HEK293 (cell line): ENCODE data around the gene SH3BGR.

Source experiments
- CTCF ChIA-PET: fragments of 350-600 bp; formaldehyde crosslinking; extraction: SDS; loops from one replicate; lab custom pipeline; 2021; ENCODE audit warnings: antibody characterized with exemption; lab: Yijun Ruan, JAX
- POLR2A ChIA-PET: fragments of 300-600 bp; formaldehyde crosslinking; extraction: SDS; loops from one replicate; lab custom pipeline; 2020; ENCODE audit warnings: antibody characterized with exemption, inconsistent platforms; lab: Yijun Ruan, JAX
- H3K27ac ChIP-seq: fragments of 200-500 bp; sonication (Bioruptor generic); 2 replicates; pipeline ENCODE4 v1.5.1; 2014; ENCODE audit warnings: low read depth, low read length, control low read depth, inconsistent platforms; ENCODE audit errors: extremely low read depth
- H3K36me3 ChIP-seq, 2 experiments: fragments of 200-500 bp in 1 of 2; sonication (Bioruptor generic) in 1 of 2; 1 replicate in 1 of 2; 2 replicates in 1 of 2; pipeline ENCODE4 v1.5.1; 2014 to 2017; ENCODE audit warnings: inconsistent platforms in 2 of 2, low read length in 2 of 2; ENCODE audit not compliant: control insufficient read depth in 2 of 2, insufficient read depth in 1 of 2
- H3K4me1 ChIP-seq: fragments of 200-500 bp; sonication (Bioruptor generic); 2 replicates; pipeline ENCODE4 v1.5.1; 2014; ENCODE audit warnings: mild to moderate bottlenecking, low read length, inconsistent platforms; ENCODE audit not compliant: control insufficient read depth, insufficient read depth
- H3K4me3 ChIP-seq: 2 replicates; pipeline ENCODE4 v1.5.1; 2011; ENCODE audit warnings: low read depth, mild to moderate bottlenecking, control low read depth, low read length, moderate library complexity
- H3K9me3 ChIP-seq: fragments of 200-500 bp; sonication (Bioruptor generic); 2 replicates; pipeline ENCODE4 v1.5.1; 2014; ENCODE audit warnings: low read depth, low read length, inconsistent platforms; ENCODE audit not compliant: control insufficient read depth, insufficient read depth
- HOXA7 ChIP-seq: sonication (generic); formaldehyde crosslinking; IDR thresholded peaks from 2 replicates; pipeline ENCODE4 v1.8.1; 2022; ENCODE audit warnings: missing genetic modification reagents, borderline replicate concordance
- ZBTB20 ChIP-seq: fragments of 450-650 bp; formaldehyde crosslinking; IDR thresholded peaks from 2 replicates; pipeline ENCODE4 v1.5.1; 2016; ENCODE audit warnings: missing biosample characterization, missing genetic modification characterization
- ZBTB21 ChIP-seq: fragments of 450-650 bp; formaldehyde crosslinking; IDR thresholded peaks from 2 replicates; pipeline ENCODE4 v1.5.1; 2017; ENCODE audit warnings: missing biosample characterization, missing genetic modification characterization
- ZBTB8A ChIP-seq: fragments of 450-650 bp; formaldehyde crosslinking; IDR thresholded peaks from 2 replicates; pipeline ENCODE4 v1.5.1; 2016; ENCODE audit warnings: missing biosample characterization, missing genetic modification characterization
- ZNF157 ChIP-seq: fragments of 450-650 bp; formaldehyde crosslinking; IDR thresholded peaks from 2 replicates; pipeline ENCODE4 v1.5.1; 2016; ENCODE audit warnings: missing biosample characterization, missing genetic modification characterization
- ZNF23 ChIP-seq: fragments of 450-650 bp; formaldehyde crosslinking; IDR thresholded peaks from 2 replicates; pipeline ENCODE4 v1.5.1; 2016; ENCODE audit warnings: missing biosample characterization, missing genetic modification characterization, borderline replicate concordance
- ZNF248 ChIP-seq: fragments of 450-650 bp; formaldehyde crosslinking; IDR thresholded peaks from 2 replicates; pipeline ENCODE4 v1.5.1; 2017; ENCODE audit warnings: missing biosample characterization, missing genetic modification characterization
- ZNF274 ChIP-seq, 2 experiments: fragments of 200-500 bp in 1 of 2; fragments of 450-650 bp in 1 of 2; sonication (Bioruptor generic) in 1 of 2; formaldehyde crosslinking in 1 of 2; IDR thresholded peaks; 2 replicates each; pipeline versions ENCODE4 v1.5.1 to v1.6.1; 2014 to 2016; ENCODE audit warnings: borderline replicate concordance in 1 of 2, inconsistent platforms in 1 of 2, low read length in 1 of 2, missing biosample characterization in 1 of 2, missing genetic modification characterization in 1 of 2
- ZNF366 ChIP-seq: fragments of 450-650 bp; formaldehyde crosslinking; conservative IDR thresholded peaks from 2 replicates; pipeline ENCODE4 v1.5.1; 2016; ENCODE audit warnings: missing biosample characterization, missing genetic modification characterization
- ZNF433 ChIP-seq: fragments of 450-650 bp; formaldehyde crosslinking; IDR thresholded peaks from 2 replicates; pipeline ENCODE4 v1.5.1; 2016; ENCODE audit warnings: missing biosample characterization, missing genetic modification characterization, low read depth
- ZNF596 ChIP-seq: fragments of 450-650 bp; IDR thresholded peaks from 2 replicates; pipeline ENCODE4 v1.5.0; 2018; ENCODE audit warnings: missing biosample characterization, mild to moderate bottlenecking, missing genetic modification characterization, moderate library complexity
- ZNF610 ChIP-seq: fragments of 450-650 bp; formaldehyde crosslinking; IDR thresholded peaks from 2 replicates; pipeline ENCODE4 v1.5.1; 2016; ENCODE audit warnings: missing biosample characterization, missing genetic modification characterization, borderline replicate concordance
- ZNF621 ChIP-seq: fragments of 450-650 bp; formaldehyde crosslinking; IDR thresholded peaks from 2 replicates; pipeline ENCODE4 v1.5.1; 2017; ENCODE audit warnings: missing biosample characterization, missing genetic modification characterization
- ZNF707 ChIP-seq: fragments of 450-650 bp; formaldehyde crosslinking; IDR thresholded peaks from 2 replicates; pipeline ENCODE4 v1.5.1; 2016; ENCODE audit warnings: missing biosample characterization, missing genetic modification characterization
- ZNF785 ChIP-seq: fragments of 450-650 bp; formaldehyde crosslinking; IDR thresholded peaks from 2 replicates; pipeline ENCODE4 v1.5.1; 2016; ENCODE audit warnings: missing biosample characterization, missing genetic modification characterization
- ZSCAN30 ChIP-seq: fragments of 450-650 bp; IDR thresholded peaks from 2 replicates; pipeline ENCODE4 v1.5.1; 2018; ENCODE audit warnings: missing biosample characterization, mild to moderate bottlenecking, missing genetic modification characterization, moderate library complexity
- TF ChIP-seq, protein P1 (sequence below): fragments of 450-650 bp; formaldehyde crosslinking; IDR thresholded peaks from 2 replicates; pipeline ENCODE4 v1.5.1; 2016; ENCODE audit warnings: missing biosample characterization, missing genetic modification characterization
- TF ChIP-seq, protein P2 (sequence below): fragments of 450-650 bp; formaldehyde crosslinking; IDR thresholded peaks from 2 replicates; pipeline ENCODE4 v1.5.1; 2017; ENCODE audit warnings: missing biosample characterization, missing genetic modification characterization
- TF ChIP-seq, protein P3 (sequence below): fragments of 450-650 bp; formaldehyde crosslinking; IDR thresholded peaks from 2 replicates; pipeline ENCODE4 v1.5.1; 2016; ENCODE audit warnings: missing biosample characterization, missing genetic modification characterization
- TF ChIP-seq, protein P4 (sequence below): fragments of 450-650 bp; formaldehyde crosslinking; IDR thresholded peaks from 2 replicates; pipeline ENCODE4 v1.5.1; 2016; ENCODE audit warnings: missing biosample characterization, missing genetic modification characterization
- TF ChIP-seq, protein P5 (sequence below): fragments of 450-650 bp; formaldehyde crosslinking; IDR thresholded peaks from 2 replicates; pipeline ENCODE4 v1.5.1; 2017; ENCODE audit warnings: missing biosample characterization, missing genetic modification characterization

SH3BGR gene

DNA sequence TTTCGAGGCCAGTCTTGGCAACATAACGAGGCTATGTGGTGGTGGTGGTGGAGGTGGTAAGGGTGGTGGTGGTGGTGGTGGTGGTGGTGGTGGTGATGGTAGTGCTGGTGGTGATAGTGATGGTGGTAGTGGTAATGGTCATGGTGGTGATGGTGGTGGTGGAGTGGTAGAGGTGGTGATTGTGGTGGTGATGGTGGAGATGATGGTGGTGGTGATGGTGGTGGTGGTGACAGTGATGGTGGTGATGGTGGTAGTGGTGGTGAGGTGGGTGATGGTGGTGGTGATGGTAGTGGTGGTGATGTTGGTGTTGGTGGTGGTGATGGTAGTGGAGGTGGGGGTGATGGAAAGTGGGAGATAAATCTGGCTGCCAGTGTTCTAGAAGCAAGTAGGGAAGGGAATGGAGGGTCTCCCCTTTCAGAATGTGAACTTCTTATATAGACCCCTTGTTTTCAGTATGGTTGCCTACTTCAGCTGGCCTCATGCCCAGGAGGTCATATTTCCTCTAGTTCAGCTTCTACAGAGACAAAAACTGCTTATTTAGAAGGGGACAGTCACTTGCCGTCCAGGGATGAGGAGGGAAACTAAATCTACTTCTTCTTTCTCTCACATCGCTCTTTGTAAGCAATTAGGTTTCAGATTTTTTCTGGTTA lies 27.5 kb downstream of the SH3BGR start (continued):
- TF ChIP-seq ZNF610 (tag by site-specific recombination) (no peak), ZBTB20 (tag by site-specific recombination) (no peak), ZNF433 (tag by site-specific recombination) (no peak), ZNF621 (peak; percentile 36; the same call in 1 of the 2 replicates), ZNF707 (peak; percentile 60; the same call in 1 of the 2 replicates), ZBTB21 (tag by site-specific recombination) (no peak)

DNA sequence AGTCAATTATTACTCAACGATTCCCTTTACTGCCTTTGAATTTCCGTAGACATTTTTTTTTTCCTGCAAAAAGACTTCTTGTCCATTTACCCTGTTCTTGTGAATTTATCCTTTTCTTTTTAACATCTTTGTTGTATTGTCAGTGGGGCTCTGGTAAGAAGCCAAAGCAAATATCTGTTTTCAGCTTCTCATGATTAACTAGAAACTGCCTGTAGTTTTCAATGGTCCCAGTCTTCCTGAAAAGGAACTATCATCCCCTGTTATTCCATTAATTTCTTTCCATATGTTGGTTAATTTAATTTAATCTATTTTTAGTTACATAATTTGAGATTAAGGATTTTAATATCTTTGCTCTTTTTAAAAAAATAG lies 28.0 kb downstream of the SH3BGR start:
- CTCF ChIA-PET = no interaction called here
- H3K9me3 ChIP-seq = no peaks in the 10 kb centered on the region
- no peak overlapping the region for H3K27ac ChIP-seq

DNA sequence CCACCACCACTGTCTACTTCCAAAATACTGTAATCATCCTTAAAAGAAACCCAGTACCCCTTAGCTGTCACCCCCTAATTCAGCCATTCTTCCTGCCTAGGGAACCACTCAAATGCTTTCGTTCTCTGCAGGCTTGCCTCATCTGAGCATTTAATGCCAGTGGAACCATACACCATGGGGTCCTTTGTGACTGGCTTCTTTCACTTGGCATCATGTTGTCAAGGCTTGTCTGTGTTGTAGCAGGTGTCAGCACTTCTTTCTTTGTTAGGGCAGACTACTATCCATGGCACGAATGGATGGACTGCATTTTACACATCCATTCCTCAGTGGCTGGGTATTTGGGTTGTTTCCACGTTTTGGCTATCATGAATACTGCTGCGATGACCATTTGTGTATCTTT lies 28.5 kb downstream of the SH3BGR start:
- CTCF ChIA-PET = no interaction called here
- Histone ChIP-seq H3K36me3 (no peaks in the 10 kb centered on the region), H3K4me3 (no peak overlapping the region), H3K9me3 (no peaks in the 10 kb centered on the region), H3K27ac (no peak overlapping the region), H3K4me1 (peaks cover 8% of the 10 kb centered on the region)
- POLR2A ChIA-PET = no interaction called here
- TF ChIP-seq ZNF433 (tag by site-specific recombination) (no peak), ZBTB21 (tag by site-specific recombination) (no peak), ZNF248 (tag by site-specific recombination) (no peak), ZNF23 (tag by site-specific recombination) (no peak), ZSCAN30 (tag by site-specific recombination) (no peak), ZNF366 (tag by site-specific recombination) (no peak), ZNF274 (IDR thresholded peaks at IDR 0.05; ENCODE audit: low read length) (no peak), ZNF274 (tag by site-specific recombination; IDR thresholded peaks at IDR 0.05; ENCODE audit: borderline replicate concordance) (no peak), ZNF785 (no peak), ZNF596 (tag by site-specific recombination) (no peak), ZBTB8A (tag by site-specific recombination) (no peak), ZNF157 (tag by site-specific recombination) (no peak)
- TF ChIP-seq, protein P1, sequence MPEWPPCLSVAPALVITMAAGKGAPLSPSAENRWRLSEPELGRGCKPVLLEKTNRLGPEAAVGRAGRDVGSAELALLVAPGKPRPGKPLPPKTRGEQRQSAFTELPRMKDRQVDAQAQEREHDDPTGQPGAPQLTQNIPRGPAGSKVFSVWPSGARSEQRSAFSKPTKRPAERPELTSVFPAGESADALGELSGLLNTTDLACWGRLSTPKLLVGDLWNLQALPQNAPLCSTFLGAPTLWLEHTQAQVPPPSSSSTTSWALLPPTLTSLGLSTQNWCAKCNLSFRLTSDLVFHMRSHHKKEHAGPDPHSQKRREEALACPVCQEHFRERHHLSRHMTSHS (tag by site-specific recombination) = no peak
- TF ChIP-seq, protein P2, sequence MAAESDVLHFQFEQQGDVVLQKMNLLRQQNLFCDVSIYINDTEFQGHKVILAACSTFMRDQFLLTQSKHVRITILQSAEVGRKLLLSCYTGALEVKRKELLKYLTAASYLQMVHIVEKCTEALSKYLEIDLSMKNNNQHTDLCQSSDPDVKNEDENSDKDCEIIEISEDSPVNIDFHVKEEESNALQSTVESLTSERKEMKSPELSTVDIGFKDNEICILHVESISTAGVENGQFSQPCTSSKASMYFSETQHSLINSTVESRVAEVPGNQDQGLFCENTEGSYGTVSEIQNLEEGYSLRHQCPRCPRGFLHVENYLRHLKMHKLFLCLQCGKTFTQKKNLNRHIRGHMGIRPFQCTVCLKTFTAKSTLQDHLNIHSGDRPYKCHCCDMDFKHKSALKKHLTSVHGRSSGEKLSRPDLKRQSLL (tag by site-specific recombination) = no peak
- TF ChIP-seq, protein P3, sequence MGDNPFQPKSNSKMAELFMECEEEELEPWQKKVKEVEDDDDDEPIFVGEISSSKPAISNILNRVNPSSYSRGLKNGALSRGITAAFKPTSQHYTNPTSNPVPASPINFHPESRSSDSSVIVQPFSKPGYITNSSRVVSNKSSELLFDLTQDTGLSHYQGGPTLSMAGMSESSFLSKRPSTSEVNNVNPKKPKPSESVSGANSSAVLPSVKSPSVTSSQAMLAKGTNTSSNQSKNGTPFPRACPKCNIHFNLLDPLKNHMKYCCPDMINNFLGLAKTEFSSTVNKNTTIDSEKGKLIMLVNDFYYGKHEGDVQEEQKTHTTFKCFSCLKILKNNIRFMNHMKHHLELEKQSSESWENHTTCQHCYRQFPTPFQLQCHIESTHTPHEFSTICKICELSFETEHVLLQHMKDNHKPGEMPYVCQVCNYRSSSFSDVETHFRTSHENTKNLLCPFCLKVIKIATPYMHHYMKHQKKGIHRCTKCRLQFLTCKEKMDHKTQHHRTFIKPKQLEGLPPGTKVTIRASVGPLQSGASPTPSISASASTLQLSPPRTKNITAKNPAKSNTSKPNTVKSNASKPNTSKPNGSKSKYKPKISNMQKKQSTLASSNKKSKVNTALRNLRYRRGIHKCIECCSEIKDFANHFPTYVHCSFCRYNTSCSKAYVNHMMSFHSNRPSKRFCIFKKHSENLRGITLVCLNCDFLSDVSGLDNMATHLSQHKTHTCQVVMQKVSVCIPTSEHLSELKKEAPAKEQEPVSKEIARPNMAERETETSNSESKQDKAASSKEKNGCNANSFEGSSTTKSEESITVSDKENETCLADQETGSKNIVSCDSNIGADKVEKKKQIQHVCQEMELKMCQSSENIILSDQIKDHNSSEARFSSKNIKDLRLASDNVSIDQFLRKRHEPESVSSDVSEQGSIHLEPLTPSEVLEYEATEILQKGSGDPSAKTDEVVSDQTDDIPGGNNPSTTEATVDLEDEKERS = no peak
- TF ChIP-seq, protein P4, sequence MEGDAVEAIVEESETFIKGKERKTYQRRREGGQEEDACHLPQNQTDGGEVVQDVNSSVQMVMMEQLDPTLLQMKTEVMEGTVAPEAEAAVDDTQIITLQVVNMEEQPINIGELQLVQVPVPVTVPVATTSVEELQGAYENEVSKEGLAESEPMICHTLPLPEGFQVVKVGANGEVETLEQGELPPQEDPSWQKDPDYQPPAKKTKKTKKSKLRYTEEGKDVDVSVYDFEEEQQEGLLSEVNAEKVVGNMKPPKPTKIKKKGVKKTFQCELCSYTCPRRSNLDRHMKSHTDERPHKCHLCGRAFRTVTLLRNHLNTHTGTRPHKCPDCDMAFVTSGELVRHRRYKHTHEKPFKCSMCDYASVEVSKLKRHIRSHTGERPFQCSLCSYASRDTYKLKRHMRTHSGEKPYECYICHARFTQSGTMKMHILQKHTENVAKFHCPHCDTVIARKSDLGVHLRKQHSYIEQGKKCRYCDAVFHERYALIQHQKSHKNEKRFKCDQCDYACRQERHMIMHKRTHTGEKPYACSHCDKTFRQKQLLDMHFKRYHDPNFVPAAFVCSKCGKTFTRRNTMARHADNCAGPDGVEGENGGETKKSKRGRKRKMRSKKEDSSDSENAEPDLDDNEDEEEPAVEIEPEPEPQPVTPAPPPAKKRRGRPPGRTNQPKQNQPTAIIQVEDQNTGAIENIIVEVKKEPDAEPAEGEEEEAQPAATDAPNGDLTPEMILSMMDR (tag by site-specific recombination) = no peak

More for the DNA sequence above, 28.0 kb downstream of the SH3BGR start:
- H3K36me3 ChIP-seq = no peaks in the 10 kb centered on the region
- H3K4me3 ChIP-seq = no peak overlapping the region
- POLR2A ChIA-PET = no interaction called here
- TF ChIP-seq HOXA7 (CRISPR knock-in tag) = no peak
- TF ChIP-seq, protein P5, sequence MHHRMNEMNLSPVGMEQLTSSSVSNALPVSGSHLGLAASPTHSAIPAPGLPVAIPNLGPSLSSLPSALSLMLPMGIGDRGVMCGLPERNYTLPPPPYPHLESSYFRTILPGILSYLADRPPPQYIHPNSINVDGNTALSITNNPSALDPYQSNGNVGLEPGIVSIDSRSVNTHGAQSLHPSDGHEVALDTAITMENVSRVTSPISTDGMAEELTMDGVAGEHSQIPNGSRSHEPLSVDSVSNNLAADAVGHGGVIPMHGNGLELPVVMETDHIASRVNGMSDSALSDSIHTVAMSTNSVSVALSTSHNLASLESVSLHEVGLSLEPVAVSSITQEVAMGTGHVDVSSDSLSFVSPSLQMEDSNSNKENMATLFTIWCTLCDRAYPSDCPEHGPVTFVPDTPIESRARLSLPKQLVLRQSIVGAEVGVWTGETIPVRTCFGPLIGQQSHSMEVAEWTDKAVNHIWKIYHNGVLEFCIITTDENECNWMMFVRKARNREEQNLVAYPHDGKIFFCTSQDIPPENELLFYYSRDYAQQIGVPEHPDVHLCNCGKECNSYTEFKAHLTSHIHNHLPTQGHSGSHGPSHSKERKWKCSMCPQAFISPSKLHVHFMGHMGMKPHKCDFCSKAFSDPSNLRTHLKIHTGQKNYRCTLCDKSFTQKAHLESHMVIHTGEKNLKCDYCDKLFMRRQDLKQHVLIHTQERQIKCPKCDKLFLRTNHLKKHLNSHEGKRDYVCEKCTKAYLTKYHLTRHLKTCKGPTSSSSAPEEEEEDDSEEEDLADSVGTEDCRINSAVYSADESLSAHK (tag by site-specific recombination) = peak; percentile 53; the same call in 1 of the 2 replicates
- peaks cover 8% of the 10 kb centered on the region for H3K4me1 ChIP-seq
